NOMO-1 (cell line): Measurements from ENCODE around the gene DHFR.
A peak's percentile ranks its signal among the peaks of the same experiment; 100 is the strongest.
"Not testable (repeated sequence)": the region's sequence is repeated elsewhere in the genome, so short reads cannot be mapped to it uniquely, and the experiment has no call there.

ENCODE experiments used
- DNase-seq, 2 experiments: peaks; one replicate each; lab custom pipeline; 2025; ENCODE audit not compliant: unreplicated experiment in 2 of 2; lab: John Stamatoyannopoulos, UW

Gene DHFR

GRCh38 chr5:80600943-80601693, 53.7 kb downstream of the DHFR start:
- DNase-seq, result peak in 1 of 2 experiments; percentile 69

- DNase-seq, result no peak
Measured at GRCh38 chr5:80597500-80597899, 57.3 kb downstream of the DHFR start.

- DNase-seq, result no peak
Measured at GRCh38 chr5:80594810-80595209, 60.0 kb downstream of the DHFR start.

GRCh38 chr5:80592761-80593160, 62.0 kb downstream of the DHFR start:
- DNase-seq, result no peak

GRCh38 chr5:80592105-80592504, 62.7 kb downstream of the DHFR start:
- no peak for DNase-seq

- DNase-seq, result no peak
Measured at GRCh38 chr5:80591352-80591751, 63.4 kb downstream of the DHFR start.

GRCh38 chr5:80590766-80591165, 64.0 kb downstream of the DHFR start:
- no peak for DNase-seq

- no peak for DNase-seq
Measured at GRCh38 chr5:80588858-80589540, 65.8 kb downstream of the DHFR start.

GRCh38 chr5:80584770-80585169, 70.0 kb downstream of the DHFR start:
- no peak for DNase-seq

GRCh38 chr5:80580291-80580690, 74.5 kb downstream of the DHFR start:
- not testable (repeated sequence) for DNase-seq

GRCh38 chr5:80579050-80579449, 75.7 kb downstream of the DHFR start:
- DNase-seq, result no peak

GRCh38 chr5:80577707-80578106, 77.1 kb downstream of the DHFR start:
- DNase-seq, result no peak

GRCh38 chr5:80576383-80576782, 78.4 kb downstream of the DHFR start:
- DNase-seq, result no peak
